Osteoblast (primary cell): Measurements from ENCODE around the gene PTPRN2. TPM values are rescaled to one million over a fixed set of nuclear protein-coding genes. Genes with fewer than 3 reads are reported as not detected.

Source experiments
- DNase-seq: peaks from one replicate; pipeline ENCODE4 v3.0.0; 2011; ENCODE audit warnings: low spot score, mixed read lengths; ENCODE audit not compliant: insufficient read length; ENCODE audit errors: missing footprints
- H2AFZ ChIP-seq: 2 replicates; pipeline ENCODE4 v1.6.0; 2011; ENCODE audit warnings: mild to moderate bottlenecking, low read length
- H3K27ac ChIP-seq: 2 replicates; pipeline ENCODE4 v1.5.1; 2011; ENCODE audit warnings: mild to moderate bottlenecking, low read depth, low read length, moderate library complexity
- H3K27me3 ChIP-seq: 2 replicates; pipeline ENCODE4 v1.6.0; 2012; ENCODE audit warnings: mild to moderate bottlenecking, control low read depth, inconsistent platforms, low read length, moderate library complexity; ENCODE audit not compliant: insufficient read depth
- H3K36me3 ChIP-seq: 2 replicates; pipeline ENCODE4 v1.5.1; 2011; ENCODE audit warnings: mild to moderate bottlenecking, low read length, control low read depth, moderate library complexity; ENCODE audit not compliant: insufficient read depth
- H3K4me1 ChIP-seq: 2 replicates; pipeline ENCODE4 v1.5.1; 2011; ENCODE audit warnings: mild to moderate bottlenecking, low read length, control low read depth, moderate library complexity; ENCODE audit not compliant: insufficient read depth
- H3K4me2 ChIP-seq: 2 replicates; pipeline ENCODE4 v1.6.0; 2011; ENCODE audit warnings: mild to moderate bottlenecking, low read length; ENCODE audit not compliant: insufficient read depth
- H3K4me3 ChIP-seq: fragments of 200-600 bp; sonication (generic); 3 replicates; pipeline ENCODE4 v1.5.1; 2012; ENCODE audit warnings: mild to moderate bottlenecking, low read length, inconsistent platforms; ENCODE audit not compliant: insufficient read depth
- H3K79me2 ChIP-seq: 2 replicates; pipeline ENCODE4 v1.6.0; 2012; ENCODE audit warnings: mild to moderate bottlenecking, low read length, control low read depth, inconsistent platforms; ENCODE audit not compliant: insufficient read depth
- H3K9me3 ChIP-seq: 2 replicates; pipeline ENCODE4 v1.5.1; 2011; ENCODE audit warnings: low read depth, low read length, control low read depth
- H4K20me1 ChIP-seq: 2 replicates; pipeline ENCODE4 v1.6.0; 2012; ENCODE audit warnings: mild to moderate bottlenecking, low read length, control low read depth; ENCODE audit not compliant: insufficient read depth
- total RNA-seq: library from RNA; depleted of rRNA; stranded (reverse); fragments of >200 nt; gene quantifications from 2 replicates; pipeline ENCODE4 v1.2.3, GENCODE V29; 2012
- TF ChIP-seq, protein P1 (sequence below): IDR thresholded peaks from 2 replicates; pipeline ENCODE4 v1.5.1; 2011; ENCODE audit warnings: mild to moderate bottlenecking, low read depth, low read length, moderate library complexity; ENCODE audit errors: extremely low read depth

The PTPRN2 gene
- total RNA-seq, 1 donor: 0.36 TPM

DNA sequence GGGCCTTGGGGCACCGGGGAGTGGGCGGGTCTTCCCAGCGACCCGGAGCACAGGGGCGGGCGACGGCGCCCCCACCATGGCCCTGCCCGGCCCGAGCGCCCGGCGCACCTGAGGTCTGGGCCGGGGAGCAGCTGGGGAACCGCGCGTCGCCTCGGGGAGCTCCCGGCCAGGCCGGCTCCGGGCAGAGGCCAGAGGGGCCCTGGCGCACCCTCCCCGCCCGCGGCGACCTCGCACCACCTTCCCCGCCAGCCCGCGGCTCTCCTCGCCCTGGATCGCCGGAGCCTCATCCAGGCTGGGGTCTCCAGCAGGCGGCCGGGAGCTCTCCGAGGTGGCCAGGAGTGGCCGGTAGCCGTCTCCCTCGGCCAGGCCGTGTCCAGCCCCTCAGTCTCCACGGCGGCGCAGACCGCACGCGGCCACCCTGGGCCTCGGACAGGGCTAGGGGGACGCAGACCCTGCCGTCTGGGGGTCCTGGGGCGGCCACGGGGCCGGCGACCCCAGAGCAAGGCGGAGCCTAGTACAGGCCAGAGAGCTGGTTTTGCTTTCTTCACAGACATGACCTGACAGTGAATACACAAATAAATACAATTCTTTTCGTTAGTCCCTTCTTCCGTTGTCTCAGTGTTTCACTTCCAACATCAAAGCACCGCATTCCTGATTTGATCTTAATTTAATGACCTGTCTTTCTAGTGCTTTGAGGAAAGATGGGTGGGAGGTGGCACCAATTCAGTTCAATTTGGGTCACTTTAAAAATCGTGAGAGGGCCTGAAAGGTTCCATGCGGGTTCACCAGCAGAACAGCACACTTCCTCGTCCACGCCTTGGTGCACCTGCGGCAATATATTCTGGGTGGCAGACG is 893.9 kb downstream of the PTPRN2 start:
- no peaks in the 10 kb centered on the region for H3K79me2 ChIP-seq
- peaks cover 6% of the 10 kb centered on the region for H3K27me3 ChIP-seq
- no peak overlapping the region for H3K4me2 ChIP-seq
- H2AFZ ChIP-seq: no peak overlapping the region
- DNase-seq: peak; percentile 69
- no peak overlapping the region for H3K4me3 ChIP-seq
- H3K27ac ChIP-seq: no peak overlapping the region
- H3K36me3 ChIP-seq: no peaks in the 10 kb centered on the region
- H4K20me1 ChIP-seq: no peaks in the 10 kb centered on the region
- H3K4me1 ChIP-seq: no peaks in the 10 kb centered on the region
- TF ChIP-seq, protein P1, sequence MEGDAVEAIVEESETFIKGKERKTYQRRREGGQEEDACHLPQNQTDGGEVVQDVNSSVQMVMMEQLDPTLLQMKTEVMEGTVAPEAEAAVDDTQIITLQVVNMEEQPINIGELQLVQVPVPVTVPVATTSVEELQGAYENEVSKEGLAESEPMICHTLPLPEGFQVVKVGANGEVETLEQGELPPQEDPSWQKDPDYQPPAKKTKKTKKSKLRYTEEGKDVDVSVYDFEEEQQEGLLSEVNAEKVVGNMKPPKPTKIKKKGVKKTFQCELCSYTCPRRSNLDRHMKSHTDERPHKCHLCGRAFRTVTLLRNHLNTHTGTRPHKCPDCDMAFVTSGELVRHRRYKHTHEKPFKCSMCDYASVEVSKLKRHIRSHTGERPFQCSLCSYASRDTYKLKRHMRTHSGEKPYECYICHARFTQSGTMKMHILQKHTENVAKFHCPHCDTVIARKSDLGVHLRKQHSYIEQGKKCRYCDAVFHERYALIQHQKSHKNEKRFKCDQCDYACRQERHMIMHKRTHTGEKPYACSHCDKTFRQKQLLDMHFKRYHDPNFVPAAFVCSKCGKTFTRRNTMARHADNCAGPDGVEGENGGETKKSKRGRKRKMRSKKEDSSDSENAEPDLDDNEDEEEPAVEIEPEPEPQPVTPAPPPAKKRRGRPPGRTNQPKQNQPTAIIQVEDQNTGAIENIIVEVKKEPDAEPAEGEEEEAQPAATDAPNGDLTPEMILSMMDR: no peak
- no peaks in the 10 kb centered on the region for H3K9me3 ChIP-seq

DNA sequence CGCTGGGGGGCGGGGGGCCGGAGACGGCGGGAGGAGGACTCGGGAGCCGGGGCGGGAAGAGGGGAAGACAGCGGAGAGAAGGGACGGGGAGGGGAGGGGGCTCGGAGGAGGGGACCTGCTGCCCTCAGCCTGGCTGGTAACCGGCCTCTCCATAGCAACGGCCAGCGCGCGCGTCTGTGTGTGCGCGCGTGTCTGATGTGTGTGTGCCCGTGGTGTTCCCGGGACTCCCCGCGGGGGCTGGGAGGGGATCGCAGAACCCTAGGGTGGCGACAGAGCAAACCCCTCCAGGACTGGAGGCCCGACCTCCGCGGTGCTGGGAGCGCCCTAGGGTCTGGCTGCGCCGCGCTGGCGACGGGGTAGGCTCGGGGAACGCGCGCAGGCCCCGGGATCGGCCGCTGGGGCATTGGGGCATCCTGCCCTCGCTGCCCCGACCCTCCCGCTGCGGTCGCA is 894.5 kb downstream of the PTPRN2 start:
- no peaks in the 10 kb centered on the region for H3K4me1 ChIP-seq
- H3K27ac ChIP-seq: no peak overlapping the region
- DNase-seq: peak; percentile 71
- H2AFZ ChIP-seq: no peak overlapping the region
- TF ChIP-seq, protein P1: no peak
- H4K20me1 ChIP-seq: no peaks in the 10 kb centered on the region
- no peaks in the 10 kb centered on the region for H3K9me3 ChIP-seq
- peaks cover 11% of the 10 kb centered on the region for H3K27me3 ChIP-seq
- H3K4me2 ChIP-seq: no peak overlapping the region
- H3K36me3 ChIP-seq: no peaks in the 10 kb centered on the region
- H3K4me3 ChIP-seq: no peak overlapping the region
- no peaks in the 10 kb centered on the region for H3K79me2 ChIP-seq

DNA sequence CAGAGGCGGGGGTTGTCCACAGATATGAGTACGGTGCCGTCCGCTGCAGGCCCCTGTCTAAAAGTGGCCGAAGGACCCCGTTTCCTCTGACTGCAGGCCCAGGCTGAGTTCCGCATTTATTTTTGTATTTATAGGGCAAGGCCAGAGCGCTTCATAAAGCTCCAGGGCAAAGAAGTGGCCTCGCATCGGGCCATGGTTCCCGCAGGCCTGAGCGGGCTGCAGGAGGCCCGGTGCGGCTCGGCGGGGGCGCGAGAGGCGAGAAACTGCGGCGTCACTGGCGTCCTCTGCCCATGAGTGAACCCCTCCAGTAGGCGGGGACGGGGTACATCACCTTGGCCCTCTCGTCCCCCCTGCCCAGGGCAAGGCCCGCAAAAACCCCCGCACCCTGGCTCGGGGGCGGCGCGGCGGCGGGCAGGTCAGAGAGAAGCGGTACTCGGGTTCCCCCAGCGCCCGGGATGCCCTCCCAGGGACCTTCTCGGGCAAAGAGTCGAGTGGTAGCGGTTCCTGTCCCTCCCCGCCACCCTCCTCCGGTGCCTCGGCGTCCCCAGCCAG is 895.1 kb downstream of the PTPRN2 start:
- no peaks in the 10 kb centered on the region for H3K79me2 ChIP-seq
- TF ChIP-seq, protein P1: no peak

More for the DNA sequence above, 895.1 kb downstream of the PTPRN2 start:
- no peaks in the 10 kb centered on the region for H3K36me3 ChIP-seq
- no peaks in the 10 kb centered on the region for H3K4me1 ChIP-seq
- H3K4me3 ChIP-seq: no peak overlapping the region
- no peak overlapping the region for H3K27ac ChIP-seq
- no peaks in the 10 kb centered on the region for H4K20me1 ChIP-seq
- DNase-seq: peak; percentile 78
- no peaks in the 10 kb centered on the region for H3K9me3 ChIP-seq
- no peak overlapping the region for H2AFZ ChIP-seq
- no peak overlapping the region for H3K4me2 ChIP-seq
- H3K27me3 ChIP-seq: peaks cover 16% of the 10 kb centered on the region
